Measurements from ENCODE around the gene DDR2. TPM values are rescaled to one million over a fixed set of nuclear protein-coding genes. Genes with fewer than 3 reads are reported as not detected.

The DDR2 gene
- total RNA-seq, 1 donor from 2014 or later = 0.09 TPM

DNA sequence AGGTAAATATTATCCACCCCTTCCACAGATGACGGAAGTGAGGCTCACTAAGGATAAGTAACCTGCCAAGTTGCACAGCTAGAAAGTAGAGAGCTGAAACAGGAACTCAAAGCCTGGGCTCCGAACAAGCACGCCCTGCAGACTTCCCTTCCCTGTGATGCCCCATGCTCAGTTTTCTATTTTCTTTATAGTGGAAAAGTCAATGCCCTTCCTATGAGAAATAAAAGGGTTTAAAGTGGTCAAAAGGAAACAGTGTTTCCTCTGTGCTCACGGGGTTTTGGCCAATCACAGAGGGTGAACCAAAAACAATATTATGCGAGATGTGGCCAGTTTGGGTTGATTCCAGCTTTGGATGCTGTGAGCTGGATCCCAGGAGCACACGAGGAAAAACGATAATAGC, 44.5 kb downstream of the DDR2 start:
- DNase-seq (no peak), ATAC-seq (ENCODE audit: low read depth) (no peak)
- ChIA-PET CTCF (no interaction called here), POLR2A (no interaction called here)
- intact Hi-C loops (cut with micrococcal nuclease) = no loop called here
- Mint-ChIP-seq H3K4me1 (no peaks in the 10 kb centered on the region), H3K36me3 (ENCODE audit: low read depth) (no peaks in the 10 kb centered on the region), H3K27me3 (no peaks in the 10 kb centered on the region), H3K4me3 (no peak overlapping the region), H3K27ac (no peak overlapping the region), H3K9me3 (peaks cover 1% of the 10 kb centered on the region)
- TF ChIP-seq CTCF (IDR thresholded peaks at IDR 0.05) = no peak

DNA sequence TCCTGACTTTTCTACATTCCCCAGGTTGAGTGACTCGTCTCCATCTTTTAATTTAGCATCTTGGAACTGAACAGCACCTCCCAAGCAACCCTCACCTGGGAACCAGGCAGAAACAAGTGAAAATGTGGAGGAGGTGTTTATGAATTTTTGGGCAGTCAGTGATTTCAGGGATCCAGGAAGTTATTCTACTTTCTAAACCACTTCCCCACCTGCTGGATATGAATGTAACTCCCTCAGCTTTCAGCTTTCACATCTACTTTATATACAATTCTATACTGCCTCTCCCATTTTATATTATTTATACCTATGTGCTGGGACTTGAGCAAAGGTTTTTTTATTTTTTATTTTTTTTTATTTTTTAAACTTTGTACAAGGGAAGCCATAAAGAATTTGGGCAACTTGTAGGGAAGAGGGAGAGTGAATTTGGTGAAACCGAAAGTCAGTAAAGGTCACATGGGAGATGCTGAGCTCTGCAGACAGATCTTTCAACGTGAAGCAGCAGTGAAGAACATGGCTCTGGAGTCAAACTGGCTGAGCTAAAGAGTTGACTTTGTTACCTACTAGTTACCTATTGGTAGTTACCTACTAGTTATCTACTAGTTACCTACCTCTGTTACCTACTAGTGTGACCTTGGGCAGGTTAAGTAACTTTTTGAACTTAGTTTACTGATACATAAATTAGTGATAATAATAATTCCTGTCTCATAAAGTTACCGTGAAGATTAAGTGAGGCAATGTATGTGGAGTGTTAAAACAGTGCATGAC, 45.5 kb downstream of the DDR2 start:
- H3K27ac Mint-ChIP-seq = no peak overlapping the region
- H3K4me1 Mint-ChIP-seq = no peaks in the 10 kb centered on the region
- no peak for TF ChIP-seq CTCF (IDR thresholded peaks at IDR 0.05)
- H3K4me3 Mint-ChIP-seq = no peak overlapping the region
- peaks cover 1% of the 10 kb centered on the region for H3K9me3 Mint-ChIP-seq
- CTCF ChIA-PET = no interaction called here
- intact Hi-C loops (cut with micrococcal nuclease) = no loop called here
- H3K27me3 Mint-ChIP-seq = no peaks in the 10 kb centered on the region
- POLR2A ChIA-PET = no interaction called here
- DNase-seq (no peak), ATAC-seq (ENCODE audit: low read depth) (no peak)
- H3K36me3 Mint-ChIP-seq (ENCODE audit: low read depth) = no peaks in the 10 kb centered on the region

DNA sequence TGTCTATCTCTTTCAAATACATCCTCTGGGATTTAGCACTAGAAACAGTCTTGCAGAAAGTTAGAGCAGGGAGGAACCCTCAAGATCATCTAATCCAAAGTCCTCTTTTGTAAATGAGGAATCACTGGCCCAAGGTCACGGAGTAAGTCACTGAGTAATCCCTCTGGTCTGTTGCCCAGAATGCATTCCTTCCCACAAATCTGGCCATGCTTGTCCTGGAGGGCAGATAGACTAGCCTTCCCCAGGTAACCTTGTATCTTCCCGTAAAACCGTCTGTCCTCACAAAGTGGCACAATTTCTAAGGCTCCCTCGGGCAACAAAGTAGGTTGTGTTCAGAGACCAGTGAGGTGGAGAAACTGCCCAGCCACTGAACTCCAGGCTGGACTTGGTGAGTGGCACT, 46.2 kb downstream of the DDR2 start:
- H3K27ac Mint-ChIP-seq = no peak overlapping the region
- ATAC-seq (ENCODE audit: low read depth) = no peak
- no peak for DNase-seq
- no peaks in the 10 kb centered on the region for H3K36me3 Mint-ChIP-seq (ENCODE audit: low read depth)
- CTCF ChIA-PET = no interaction called here
- intact Hi-C loops (cut with micrococcal nuclease) = no loop called here
- no peak for TF ChIP-seq CTCF (IDR thresholded peaks at IDR 0.05)
- H3K4me3 Mint-ChIP-seq = no peak overlapping the region
- peaks cover 1% of the 10 kb centered on the region for H3K9me3 Mint-ChIP-seq
- POLR2A ChIA-PET = no interaction called here
- H3K27me3 Mint-ChIP-seq = no peaks in the 10 kb centered on the region
- H3K4me1 Mint-ChIP-seq = no peaks in the 10 kb centered on the region

- CTCF ChIA-PET = no interaction called here
- Mint-ChIP-seq H3K4me1 (no peaks in the 10 kb centered on the region), H3K4me3 (no peak overlapping the region), H3K36me3 (ENCODE audit: low read depth) (no peaks in the 10 kb centered on the region), H3K27ac (no peak overlapping the region), H3K9me3 (peaks cover 1% of the 10 kb centered on the region), H3K27me3 (no peaks in the 10 kb centered on the region)
- no peak for TF ChIP-seq CTCF (IDR thresholded peaks at IDR 0.05)
- ATAC-seq (ENCODE audit: low read depth) (no peak), DNase-seq (no peak)
- intact Hi-C loops (cut with micrococcal nuclease) = no loop called here
- POLR2A ChIA-PET = no interaction called here
These were observed 47.0 kb downstream of the DDR2 start for GRCh38 chr1:162679298-162679697.

DNA sequence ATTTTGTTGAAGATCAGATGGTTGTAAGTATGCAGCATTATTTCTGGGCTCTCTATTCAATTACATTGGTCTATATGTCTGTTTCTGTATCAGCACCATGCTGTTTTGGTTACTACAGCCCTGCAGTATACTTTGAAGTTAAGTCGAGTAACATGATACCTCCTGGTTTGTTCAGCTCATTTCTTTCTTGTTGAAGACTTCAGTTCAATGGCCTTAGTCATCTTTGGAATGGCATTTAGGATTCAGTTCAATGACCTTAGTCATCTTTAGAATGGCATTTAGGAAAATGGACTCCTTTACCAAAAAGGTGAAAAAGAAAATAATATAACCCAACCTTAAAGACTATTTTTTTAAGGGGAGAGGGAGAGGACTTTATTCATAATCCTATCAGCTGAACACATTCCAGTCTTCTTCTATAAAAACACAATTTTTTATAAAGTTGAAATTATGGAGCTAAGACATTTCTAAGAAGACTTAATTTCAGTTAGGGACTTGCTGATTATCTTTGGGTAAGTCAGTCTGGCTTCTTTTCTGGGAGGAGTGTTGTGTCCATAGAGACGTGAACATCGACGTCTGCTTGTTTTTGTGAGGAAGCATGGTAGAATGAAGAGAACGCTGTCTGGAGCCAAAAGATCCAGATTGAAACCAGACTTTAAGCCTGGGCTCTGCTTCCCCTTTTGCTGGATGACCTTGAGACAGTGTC, 48.3 kb downstream of the DDR2 start:
- POLR2A ChIA-PET = no interaction called here
- intact Hi-C loops (cut with micrococcal nuclease) = no loop called here
- Mint-ChIP-seq H3K36me3 (ENCODE audit: low read depth) (no peaks in the 10 kb centered on the region), H3K4me3 (no peak overlapping the region), H3K27me3 (no peaks in the 10 kb centered on the region), H3K27ac (no peak overlapping the region), H3K9me3 (peaks cover 1% of the 10 kb centered on the region), H3K4me1 (no peaks in the 10 kb centered on the region)
- DNase-seq (no peak), ATAC-seq (ENCODE audit: low read depth) (no peak)
- no peak for TF ChIP-seq CTCF (IDR thresholded peaks at IDR 0.05)
- CTCF ChIA-PET = no interaction called here
